T1000 (cell line): Measurements from ENCODE around the gene F2RL2.
"Not testable (repeated sequence)": the region's sequence is repeated elsewhere in the genome, so short reads cannot be mapped to it uniquely, and the experiment has no call there.

Experiments
- DNase-seq: peaks from one replicate; lab custom pipeline; 2025; ENCODE audit warnings: mixed read lengths; lab: John Stamatoyannopoulos, UW

F2RL2 gene

DNA sequence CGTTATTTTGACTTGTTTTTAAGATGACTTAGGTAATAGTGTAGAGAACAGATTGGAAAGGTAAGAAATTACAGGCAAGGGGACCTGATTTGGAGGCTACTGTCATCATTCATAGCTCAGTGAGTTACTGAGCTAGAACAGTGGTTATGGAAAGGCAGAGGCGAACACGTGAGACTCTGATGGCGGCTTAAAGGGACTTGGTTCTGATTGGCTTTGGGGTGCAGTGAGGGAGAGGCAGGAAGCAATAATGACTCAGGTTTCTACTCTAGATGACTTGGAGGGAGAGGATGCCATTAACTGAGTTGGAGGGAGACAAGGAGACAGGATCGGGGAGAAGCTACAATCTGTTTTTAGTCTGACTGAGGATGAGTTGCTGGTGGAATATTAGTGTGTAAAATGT is 3.0 kb downstream of the F2RL2 start:
- no peak for DNase-seq

DNA sequence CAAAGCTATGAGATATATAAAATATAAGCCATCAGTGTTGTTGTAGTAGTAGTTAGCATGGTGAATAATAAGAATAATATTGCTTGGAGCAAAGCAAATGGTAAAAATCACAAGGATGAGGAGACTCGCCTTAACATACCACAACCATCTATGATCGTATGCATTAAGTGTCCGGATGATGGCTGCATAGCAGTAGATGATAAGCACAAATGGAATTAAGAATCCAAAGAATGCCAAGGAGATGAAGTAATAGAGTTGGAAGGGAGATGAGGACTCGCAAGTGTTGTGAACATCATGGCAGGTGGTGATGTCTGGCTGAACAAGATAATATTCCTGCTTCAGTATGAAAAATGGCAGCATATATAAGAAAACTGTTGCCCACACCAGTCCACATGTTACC is 5.5 kb downstream of the F2RL2 start:
- DNase-seq, result no peak

DNA sequence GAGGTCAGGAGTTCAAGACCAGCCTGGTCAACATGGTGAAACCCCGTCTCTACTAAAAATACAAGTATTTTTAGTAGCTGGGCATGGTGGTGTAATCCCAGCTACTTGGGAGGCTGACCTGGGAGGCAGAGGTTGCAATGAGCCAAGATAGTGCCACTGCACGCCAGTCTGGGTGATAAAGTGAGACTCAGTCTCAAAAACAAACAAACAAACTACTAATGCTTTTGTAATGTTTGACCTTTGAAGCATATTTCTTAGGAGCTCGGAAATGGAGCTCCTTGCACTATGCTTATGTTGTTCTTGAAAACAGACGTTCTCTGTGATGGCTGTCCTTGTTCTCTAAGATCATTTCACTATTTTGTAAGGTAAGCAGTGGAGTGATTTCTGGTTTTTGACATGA is 6.0 kb downstream of the F2RL2 start:
- DNase-seq, result no peak

DNA sequence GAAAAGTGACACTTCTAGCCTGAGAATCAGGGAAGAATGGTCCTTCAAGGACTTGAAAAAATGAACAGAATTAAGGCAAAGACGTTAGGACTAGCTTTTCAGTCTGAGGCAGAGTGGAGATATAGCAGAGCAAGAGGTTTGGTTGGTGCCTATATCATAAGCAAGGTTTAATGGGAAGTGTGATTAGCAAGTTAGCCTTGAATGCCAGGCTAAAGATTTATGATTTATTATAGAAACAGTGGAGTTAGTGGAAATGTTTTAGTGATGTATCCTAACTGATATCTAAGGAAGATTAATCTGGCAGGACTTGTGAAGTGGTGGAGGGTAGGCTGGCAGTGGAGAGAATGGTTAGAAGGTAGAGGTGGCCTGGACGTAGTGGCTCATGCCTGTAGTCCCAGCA is 7.0 kb downstream of the F2RL2 start:
- no peak for DNase-seq

DNA sequence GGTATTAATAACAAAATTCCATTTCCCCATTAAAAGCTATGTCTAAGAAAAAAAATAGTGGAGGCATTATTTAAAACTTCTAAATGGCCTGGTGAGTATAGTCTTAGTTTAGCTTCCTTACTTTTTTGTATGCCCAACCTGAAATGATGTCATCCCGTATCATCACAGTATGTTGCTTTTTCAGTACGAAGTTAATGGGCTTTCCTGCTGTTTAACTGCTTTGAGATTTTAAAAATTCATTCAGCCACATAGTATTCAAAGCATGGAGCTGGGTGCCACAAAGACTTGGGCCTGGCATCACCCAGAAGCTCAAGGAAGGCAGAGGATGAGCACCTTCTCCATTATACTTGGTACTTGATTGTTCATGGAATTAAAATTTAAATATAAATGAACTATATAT is 7.4 kb downstream of the F2RL2 start:
- no peak for DNase-seq

DNA sequence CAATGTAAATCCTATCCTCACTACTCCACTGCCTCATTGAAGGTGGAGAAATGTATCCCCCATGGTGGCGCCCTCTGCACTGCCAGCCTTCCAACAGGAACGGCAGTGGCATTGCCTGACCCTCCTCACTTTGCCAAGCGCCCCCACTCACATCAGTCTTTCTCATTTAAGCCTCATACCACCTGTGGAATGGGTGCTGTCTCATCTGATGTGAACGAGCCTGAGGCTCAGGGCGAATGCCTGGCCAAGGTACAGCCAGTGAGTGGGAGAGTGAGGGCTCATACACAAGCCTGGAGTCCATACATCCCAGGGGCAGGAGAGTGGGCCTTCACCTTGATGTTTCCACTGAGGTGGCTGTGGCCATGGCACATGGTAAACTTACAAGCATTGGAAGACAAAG is 10.3 kb downstream of the F2RL2 start:
- no peak for DNase-seq

DNA sequence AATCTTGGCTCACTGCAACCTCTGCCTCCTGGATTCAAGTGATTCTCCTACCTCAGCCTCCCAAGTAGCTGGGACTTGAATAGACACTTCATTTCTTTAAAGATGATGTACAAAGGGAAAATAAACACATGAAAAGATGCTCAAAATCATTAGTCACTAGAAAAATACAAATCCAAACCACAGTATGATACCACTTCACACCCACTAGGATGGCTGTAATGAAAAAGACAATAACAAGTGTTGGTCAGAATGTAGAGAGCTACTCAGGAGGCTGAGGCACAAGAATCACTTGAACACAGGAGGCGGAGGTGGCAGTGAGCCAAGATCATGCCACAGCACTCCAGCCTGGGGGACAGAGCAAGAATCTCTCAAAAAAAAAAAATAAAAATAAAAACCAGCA is 13.0 kb downstream of the F2RL2 start:
- DNase-seq, result no peak

DNA sequence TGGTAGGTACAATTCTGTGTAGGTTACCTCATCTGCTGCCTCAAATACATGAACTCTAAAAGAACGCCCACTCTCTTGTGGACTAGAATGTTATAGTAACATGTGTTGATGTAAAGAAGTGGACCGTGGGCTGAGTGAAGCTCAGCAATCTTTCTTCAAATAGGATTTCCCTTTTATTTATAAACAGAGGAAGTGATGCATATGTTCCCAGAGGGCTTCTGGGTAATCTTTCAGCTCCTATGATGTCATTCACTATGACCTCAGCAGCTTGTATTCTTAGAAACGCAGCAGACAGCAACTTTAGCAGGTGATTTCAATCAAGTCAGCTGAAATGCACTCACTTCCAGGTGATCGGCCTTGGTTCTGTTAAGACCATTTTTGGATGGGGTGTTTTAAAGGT is 14.4 kb downstream of the F2RL2 start:
- no peak for DNase-seq

DNA sequence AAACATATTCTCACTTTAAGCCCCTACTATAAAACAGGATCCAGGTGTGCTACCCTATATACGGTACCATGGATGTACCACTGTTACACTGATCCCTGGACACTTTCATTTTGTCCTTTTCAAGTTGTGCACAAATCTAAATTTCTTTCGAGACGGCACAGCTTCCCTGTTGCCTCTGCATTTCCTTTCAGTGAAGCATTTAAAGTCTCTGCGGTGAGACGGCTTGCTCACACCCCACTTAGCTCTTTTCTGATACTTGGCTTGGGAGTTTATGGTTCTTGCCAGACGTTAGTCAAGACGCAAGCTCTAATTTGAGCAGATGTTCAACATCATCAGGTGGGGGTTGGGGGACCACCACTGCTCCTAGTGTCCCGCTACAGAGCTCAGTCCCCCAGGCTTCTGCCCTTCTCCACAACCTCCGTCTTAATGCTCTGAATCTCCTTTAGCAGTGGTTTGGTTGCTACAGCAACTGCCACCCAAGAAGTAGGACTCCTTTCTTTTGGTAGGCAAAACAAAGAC is 15.8 kb downstream of the F2RL2 start:
- DNase-seq, result no peak

DNA sequence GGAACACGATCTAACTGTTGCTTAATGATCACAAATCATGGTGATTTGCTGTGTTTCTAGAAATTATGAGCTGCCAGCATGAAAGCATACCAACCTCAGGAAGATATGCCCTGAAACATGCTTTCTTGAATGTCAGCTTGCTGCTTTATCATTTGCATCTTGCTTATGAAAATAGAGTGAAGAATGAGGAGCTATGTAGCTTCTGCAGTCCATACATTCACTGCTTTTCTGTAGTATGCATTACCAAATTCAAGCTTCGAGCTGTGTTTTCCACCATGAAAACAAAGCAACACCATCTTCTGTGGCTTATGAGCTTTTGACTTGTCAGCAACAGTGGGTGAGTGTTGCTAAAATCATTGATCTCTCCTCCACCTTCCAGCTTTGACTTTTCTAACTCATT is 16.5 kb downstream of the F2RL2 start:
- DNase-seq, result no peak

DNA sequence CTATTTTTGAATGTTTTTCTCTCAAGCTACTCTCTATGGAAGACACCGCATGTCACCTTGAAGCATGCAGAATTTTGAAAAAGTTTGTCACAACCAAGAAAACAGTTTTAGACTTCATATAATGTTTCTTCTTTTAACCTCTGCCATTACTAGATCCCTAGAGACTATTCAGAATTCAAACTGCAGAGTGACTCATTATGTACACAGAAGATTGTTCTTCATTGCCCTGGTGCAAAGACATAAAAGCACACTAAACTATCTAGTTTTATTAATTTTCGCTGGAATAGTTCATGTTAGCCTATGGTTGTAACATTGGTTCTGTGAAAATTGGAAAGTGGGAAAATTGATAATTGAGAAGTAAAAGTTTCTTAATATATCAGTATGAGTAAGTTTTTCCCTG is 18.4 kb downstream of the F2RL2 start:
- no peak for DNase-seq

DNA sequence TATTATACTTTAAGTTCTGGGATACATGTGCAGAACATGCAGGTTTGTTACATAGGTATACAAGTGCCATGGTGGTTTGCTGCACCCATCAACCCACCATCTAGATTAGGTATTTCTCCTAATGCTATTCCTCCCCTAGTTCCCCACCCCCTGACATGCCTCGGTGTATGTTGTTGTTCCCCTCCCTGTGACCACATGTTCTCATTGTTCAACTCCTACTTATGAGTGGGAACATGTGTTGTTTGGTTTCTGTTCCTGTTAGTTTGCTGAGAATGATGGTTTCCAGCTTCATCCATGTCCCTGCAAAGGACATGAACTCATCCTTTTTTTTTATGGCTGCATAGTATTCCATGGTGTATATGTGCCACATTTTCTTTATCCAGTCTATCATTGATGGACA is 19.2 kb downstream of the F2RL2 start:
- not testable (repeated sequence) for DNase-seq

DNA sequence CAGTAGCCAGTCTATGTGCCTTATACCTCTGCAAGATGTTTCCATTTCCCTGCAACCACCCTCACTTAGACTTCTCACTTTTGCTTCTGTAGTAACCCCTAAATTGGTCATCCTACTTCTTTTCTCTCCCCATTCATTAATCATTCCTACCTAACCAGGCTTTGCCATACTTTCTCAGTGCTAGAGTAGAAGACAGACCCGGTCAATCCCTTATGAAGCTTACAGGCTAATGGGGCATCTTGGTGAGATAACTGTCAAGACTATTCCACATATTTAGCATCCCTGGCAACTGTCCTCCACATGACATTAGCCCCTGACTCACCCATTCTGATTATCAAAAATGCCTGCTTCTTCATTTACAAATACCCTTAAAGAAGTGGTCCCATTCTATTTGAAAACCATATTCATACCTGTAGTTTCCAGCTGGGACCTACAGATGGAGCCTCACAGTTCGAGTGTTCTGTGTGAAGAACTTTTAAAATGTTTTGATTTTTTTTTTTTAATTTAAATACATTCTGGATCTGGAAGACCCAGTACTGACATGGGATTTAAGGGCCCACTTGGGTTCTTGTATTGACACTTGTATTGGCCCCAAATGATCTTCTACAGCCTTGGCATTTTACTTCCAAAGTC is 21.0 kb downstream of the F2RL2 start:
- no peak for DNase-seq

DNA sequence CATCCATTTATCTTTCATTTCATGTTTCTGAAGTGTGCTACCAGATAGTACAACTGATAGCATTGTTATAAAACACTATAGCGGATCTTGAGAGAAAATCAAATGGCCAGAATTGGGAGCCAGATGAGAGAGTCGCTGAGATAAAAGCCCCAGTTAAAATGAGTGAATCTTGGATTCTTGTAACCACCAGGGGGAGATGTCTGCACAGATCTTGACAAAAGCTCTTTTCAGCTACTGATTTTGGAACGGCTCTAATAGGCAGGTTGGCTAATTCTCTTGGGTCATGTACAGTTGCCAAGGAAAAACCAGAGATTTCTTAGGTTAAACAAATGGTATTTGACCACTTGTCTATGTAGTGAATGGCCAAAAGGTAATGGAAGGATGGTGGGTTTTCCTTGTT is 21.7 kb downstream of the F2RL2 start:
- no peak for DNase-seq

DNA sequence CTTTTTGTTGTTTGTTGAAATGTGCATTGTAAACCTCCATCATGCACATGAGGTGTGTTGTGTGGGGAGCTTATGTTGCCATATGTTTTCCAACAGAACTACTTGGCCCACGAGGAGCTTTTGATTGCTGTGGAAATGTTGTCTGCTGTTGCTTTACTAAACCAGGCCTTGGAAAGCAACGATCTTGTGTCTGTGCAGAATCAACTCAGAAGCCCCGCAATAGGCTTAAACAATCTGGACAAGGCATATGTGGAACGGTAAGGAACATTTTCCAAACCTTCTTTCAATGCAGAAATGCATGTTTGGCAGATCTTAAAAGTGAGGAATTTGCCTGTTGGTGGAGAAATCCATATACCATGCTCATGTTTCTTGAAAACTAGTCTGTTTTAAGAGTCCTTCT is 22.5 kb downstream of the F2RL2 start:
- no peak for DNase-seq

DNA sequence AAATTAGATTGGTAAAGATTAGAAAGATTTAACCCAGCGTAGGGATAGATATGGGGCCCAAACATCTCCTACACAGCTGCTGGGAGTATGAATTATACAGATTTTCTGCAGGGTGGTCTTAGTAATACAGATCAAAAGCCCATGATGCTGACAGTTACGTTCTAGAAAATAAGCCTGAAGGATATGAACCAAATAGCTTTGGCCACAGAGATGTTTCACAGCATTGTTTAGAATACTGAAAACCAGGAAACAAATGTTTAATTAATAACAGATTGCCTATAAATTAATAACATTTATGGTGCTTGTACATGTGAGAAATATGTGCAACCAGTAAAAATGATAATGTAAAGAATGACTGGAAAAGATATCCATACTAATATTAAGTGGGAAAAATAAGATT is 24.7 kb downstream of the F2RL2 start:
- DNase-seq, result no peak

DNA sequence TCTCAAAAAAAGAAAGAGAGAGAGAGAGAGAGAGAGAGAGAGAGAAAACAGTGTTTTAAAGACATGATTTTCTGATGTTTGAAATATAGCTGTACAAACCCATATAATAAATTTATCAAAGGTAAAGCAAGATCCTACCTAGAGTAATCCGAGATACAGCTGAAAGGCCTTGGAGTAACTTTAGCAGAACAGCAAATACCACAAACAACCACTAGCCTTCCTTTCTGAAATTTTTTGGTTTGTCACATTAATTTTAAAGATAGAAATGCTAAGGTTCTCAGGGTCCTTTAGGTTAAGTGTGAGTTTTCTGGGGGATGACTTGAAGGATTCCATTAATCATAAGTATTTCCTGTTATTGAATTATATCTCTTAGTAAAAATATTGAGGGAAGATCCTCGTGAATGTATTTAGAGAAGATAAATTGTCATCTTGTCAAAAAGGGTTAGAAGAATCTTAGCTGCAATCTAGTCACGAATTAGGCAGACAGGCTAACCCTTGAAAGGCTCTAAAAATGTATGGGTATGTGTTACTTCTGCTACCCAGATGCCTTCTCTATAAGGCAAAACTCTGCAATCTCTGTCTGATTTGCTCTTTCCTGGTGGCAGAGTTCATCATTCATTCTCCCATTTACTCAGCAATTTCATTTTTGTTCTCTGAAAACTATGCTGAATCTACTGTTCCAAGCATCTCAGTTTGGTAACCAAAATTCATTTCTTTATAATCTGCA is 27.3 kb downstream of the F2RL2 start:
- DNase-seq, result no peak

DNA sequence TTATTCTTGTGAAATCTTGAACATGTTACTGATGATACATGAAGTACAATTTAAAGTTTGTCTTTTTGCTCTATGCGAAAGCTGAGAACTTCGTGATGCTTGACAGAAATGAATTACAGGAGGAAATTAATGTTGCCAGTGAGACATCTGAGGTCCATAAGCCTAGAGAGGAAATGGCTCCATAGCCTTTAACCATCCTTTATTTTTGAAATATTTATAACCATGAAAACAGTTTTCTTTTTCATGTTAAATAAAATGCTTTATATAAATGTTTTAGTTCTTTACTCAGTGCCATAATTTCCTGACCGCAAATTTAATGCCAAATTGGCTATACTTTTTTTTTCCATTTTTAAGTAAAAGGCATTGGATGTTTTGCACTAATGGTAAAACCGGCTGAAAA is 29.1 kb downstream of the F2RL2 start:
- DNase-seq, result no peak

DNA sequence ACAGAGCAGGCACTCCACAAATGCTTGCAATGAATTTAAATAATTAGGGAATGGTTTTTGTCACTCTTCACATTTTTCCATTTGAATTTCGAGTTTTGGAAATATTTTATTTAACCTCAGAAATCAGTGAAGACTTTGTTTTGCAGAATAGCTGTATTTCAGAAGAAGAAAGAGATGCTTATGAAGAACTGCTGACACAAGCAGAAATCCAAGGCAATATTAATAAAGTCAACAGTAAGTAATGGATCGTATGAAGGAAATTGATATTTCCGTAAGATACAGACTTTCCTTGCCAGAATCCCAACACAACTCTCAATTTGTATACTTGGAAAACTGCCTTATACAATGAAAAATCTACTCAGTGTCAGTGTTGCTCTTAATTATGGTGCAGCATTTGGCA is 30.5 kb downstream of the F2RL2 start:
- DNase-seq, result no peak

DNA sequence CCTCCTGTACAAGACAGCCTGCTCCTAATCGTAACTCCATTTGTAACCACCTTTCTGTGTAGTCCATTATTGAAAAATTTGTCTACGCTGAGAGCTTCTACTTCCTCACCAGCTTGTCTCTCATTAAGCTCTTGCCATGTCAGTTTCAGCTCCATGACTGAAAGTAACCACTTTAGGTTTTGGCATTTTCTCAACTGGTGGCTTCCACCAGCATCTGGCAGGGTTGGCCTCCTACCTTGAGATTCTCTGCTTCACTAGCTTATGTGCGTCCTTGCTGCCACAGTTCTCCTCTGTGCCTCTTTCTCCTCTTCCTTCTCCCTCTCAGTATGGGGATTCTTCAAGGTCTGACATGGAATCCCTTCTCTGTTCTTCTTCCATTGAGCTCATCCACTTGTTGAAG is 31.8 kb downstream of the F2RL2 start:
- DNase-seq, result no peak

DNA sequence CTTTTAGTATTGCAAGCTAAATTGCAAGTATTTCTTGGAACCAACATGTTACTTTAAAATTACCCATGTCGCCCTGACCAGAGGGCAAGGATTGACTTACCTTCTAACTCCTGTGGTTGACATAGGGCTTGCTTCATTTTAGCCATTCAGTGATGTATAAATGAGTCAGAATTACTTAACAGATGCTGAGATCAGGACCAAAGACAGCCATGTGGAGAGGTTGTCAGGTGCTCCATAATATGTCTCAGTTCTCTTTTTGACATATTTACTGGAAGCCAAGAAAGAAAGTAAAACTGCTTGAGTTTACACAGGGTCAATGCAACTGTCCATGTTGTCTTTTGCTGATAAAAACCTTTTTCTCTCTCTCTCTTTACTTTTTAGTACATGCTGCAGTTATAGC is 33.2 kb downstream of the F2RL2 start:
- DNase-seq, result no peak

DNA sequence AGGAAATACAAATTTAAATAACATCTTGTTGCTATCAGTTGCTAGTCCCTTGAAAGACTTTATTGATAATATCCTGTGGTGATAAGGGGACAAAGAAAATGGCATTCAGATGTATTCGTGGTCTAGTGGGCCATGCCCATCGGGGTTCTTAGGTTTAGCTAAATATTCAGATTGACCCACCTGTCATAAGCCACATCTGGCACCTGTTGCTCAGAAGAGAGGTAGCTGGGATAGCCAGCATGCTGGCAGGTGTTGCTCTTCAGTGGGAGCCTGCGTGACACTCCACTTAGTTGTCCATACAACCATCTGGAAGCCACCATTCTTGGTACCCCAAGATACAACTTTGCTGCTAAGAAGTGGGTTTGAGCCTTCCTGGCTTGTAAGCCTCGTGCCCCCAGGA is 36.7 kb downstream of the F2RL2 start:
- no peak for DNase-seq

DNA sequence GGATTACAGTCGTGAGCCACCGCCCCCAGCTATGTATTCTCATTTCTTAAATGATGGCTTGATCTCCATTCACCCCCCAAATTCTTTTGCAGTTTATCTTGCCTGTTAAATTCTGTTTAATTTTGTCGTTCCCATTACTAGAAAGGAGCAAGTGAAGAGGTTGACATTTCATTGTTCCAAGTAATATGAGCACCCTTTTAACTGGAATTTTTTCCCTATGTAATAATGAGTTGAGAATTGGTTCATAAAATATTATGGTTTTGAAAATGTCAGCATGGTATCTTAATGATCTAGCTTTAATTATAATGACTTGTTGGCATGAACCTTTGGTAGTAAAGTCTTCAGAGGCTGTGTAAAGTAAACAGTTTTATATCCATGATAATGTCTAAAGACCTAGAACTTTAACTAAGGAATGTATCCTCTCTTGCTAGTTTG is 37.4 kb downstream of the F2RL2 start:
- DNase-seq, result no peak
